K562 (cell line): ENCODE data around the gene PARP15. TPM values are rescaled to one million over a fixed set of nuclear protein-coding genes. Genes with fewer than 3 reads are reported as not detected.

Experiments
- ATAC-seq: fragments of 200-7000 bp; cut with Tn5 transposase; 3 replicates; pipeline ENCODE4 v1.9.1; 2020; ENCODE audit warnings: moderate library complexity
- BruUV-seq: library from RNA; stranded (reverse); fragments of 400-500 nt; replicated peaks from 2 replicates; lab custom pipeline; 2021; lab: Mats Ljungman, UMichigan
- CTCF ChIA-PET: fragments of 300-600 bp; formaldehyde crosslinking; extraction: SDS; loops from one replicate; lab custom pipeline; 2021; ENCODE audit warnings: low intra/inter-chr PET ratio; lab: Yijun Ruan, JAX
- POLR2A ChIA-PET: fragments of 300-600, 350-650 bp; sonication (Branson Sonifier 250); formaldehyde crosslinking; extraction: SDS; loops from one replicate; lab custom pipeline; 2021; ENCODE audit warnings: antibody characterized with exemption, inconsistent platforms; lab: Yijun Ruan, JAX
- DNase-seq, 4 experiments: peaks; one replicate each; pipeline versions ENCODE4 v3.0.0 to v3.0.0-alpha.2; 2011 to 2018; ENCODE audit warnings: low spot score in 3 of 4, mixed read lengths in 3 of 4; ENCODE audit errors: extremely low read depth in 1 of 4
- FAIRE-seq: peaks from 2 replicates; lab custom pipeline; 2011; peaks lifted over from hg19 to GRCh38; lab: Jason Lieb, UNC
- H2AFZ ChIP-seq: 2 replicates; pipeline ENCODE4 v1.6.0; 2011; ENCODE audit warnings: low read depth, low read length, control low read depth, inconsistent platforms
- H3K27ac ChIP-seq: fragments of 200-600 bp; 3 replicates; pipeline ENCODE4 v1.8.0; 2011; ENCODE audit warnings: low read depth, mild to moderate bottlenecking, control low read depth, inconsistent platforms, low read length, moderate library complexity, mixed read lengths; ENCODE audit errors: extremely low read depth
- H3K27me3 ChIP-seq, 2 experiments: fragments of 300-600 bp in 1 of 2; 2 replicates in 1 of 2; 3 replicates in 1 of 2; pipeline versions ENCODE4 v1.6.0 to v1.8.0; 2011; ENCODE audit warnings: inconsistent platforms in 2 of 2, low read length in 2 of 2, mild to moderate bottlenecking in 1 of 2, mixed read lengths in 1 of 2, moderate library complexity in 1 of 2; ENCODE audit not compliant: control insufficient read depth in 2 of 2, insufficient read depth in 2 of 2
- H3K36me3 ChIP-seq: fragments of 300-600 bp; 3 replicates; pipeline ENCODE4 v1.8.0; 2011; ENCODE audit warnings: mild to moderate bottlenecking, low read length, inconsistent platforms; ENCODE audit not compliant: control insufficient read depth, insufficient read depth
- H3K4me1 ChIP-seq, 2 experiments: fragments of 200-600 bp in 1 of 2; replicated peaks in 1 of 2; 2 replicates in 1 of 2; 3 replicates in 1 of 2; pipeline versions ENCODE4 v1.5.1 to v1.8.0; 2011; ENCODE audit warnings: inconsistent platforms in 2 of 2, low read length in 2 of 2, mild to moderate bottlenecking in 1 of 2, mixed read lengths in 1 of 2, moderate library complexity in 1 of 2; ENCODE audit not compliant: control insufficient read depth in 2 of 2, insufficient read depth in 2 of 2
- H3K4me2 ChIP-seq: 2 replicates; pipeline ENCODE4 v1.6.1; 2011; ENCODE audit warnings: low read length, control low read depth, inconsistent platforms, mixed read lengths; ENCODE audit not compliant: insufficient read depth
- H3K4me3 ChIP-seq: fragments of 200-600 bp; sonication (generic), shearing (Covaris generic); 2 replicates; pipeline ENCODE4 v1.5.1; 2016; ENCODE audit warnings: control low read depth, inconsistent platforms
- H3K79me2 ChIP-seq: fragments of 200-600 bp; 3 replicates; pipeline ENCODE4 v1.8.0; 2011; ENCODE audit warnings: low read length, inconsistent platforms; ENCODE audit not compliant: control insufficient read depth, insufficient read depth
- H3K9ac ChIP-seq, 2 experiments: 2 replicates each; pipeline versions ENCODE4 v1.6.0 to v1.6.1; 2011; ENCODE audit warnings: low read depth in 2 of 2, low read length in 2 of 2, control low read depth in 1 of 2, inconsistent platforms in 1 of 2, mild to moderate bottlenecking in 1 of 2, mixed read lengths in 1 of 2; ENCODE audit not compliant: insufficient read depth in 1 of 2
- H3K9me1 ChIP-seq: one replicate; pipeline ENCODE4 v1.6.0; 2011; ENCODE audit warnings: inconsistent platforms, mild to moderate bottlenecking, low read length, moderate library complexity; ENCODE audit not compliant: control insufficient read depth, insufficient read depth
- H3K9me3 ChIP-seq: replicated peaks from 2 replicates; pipeline ENCODE4 v1.5.1; 2011; ENCODE audit warnings: low read depth, low read length, inconsistent platforms; ENCODE audit not compliant: control insufficient read depth, insufficient read depth
- H4K20me1 ChIP-seq: replicated peaks from 2 replicates; pipeline ENCODE4 v1.6.1; 2011; ENCODE audit warnings: low read length, inconsistent platforms, mixed read lengths; ENCODE audit not compliant: control insufficient read depth, insufficient read depth
- CSDE1 ChIP-seq, 2 experiments: fragments of 450-650 bp; IDR thresholded peaks; 2 replicates each; pipeline ENCODE4 v1.6.1; 2016; ENCODE audit warnings: mild to moderate bottlenecking in 1 of 2
- ERF ChIP-seq: fragments of 450-650 bp; formaldehyde crosslinking; IDR thresholded peaks from 2 replicates; pipeline ENCODE4 v1.4.0; 2020; ENCODE audit warnings: mild to moderate bottlenecking, mixed read lengths
- FIP1L1 ChIP-seq: fragments of 200-400 bp; formaldehyde crosslinking; IDR thresholded peaks from 2 replicates; pipeline ENCODE4 v1.6.1; 2018; ENCODE audit warnings: mild to moderate bottlenecking, low read depth, low read length; ENCODE audit not compliant: poor library complexity, severe bottlenecking
- IRF2 ChIP-seq: sonication (generic); formaldehyde crosslinking; IDR thresholded peaks from 2 replicates; pipeline ENCODE4 v1.8.1; 2022; ENCODE audit warnings: mild to moderate bottlenecking, missing genetic modification reagents
- KDM4B ChIP-seq, 2 experiments: fragments of 450-650 bp in 1 of 2; sonication (generic) in 1 of 2; IDR thresholded peaks; 2 replicates each; pipeline ENCODE4 v1.6.1; 2016 to 2017; ENCODE audit warnings: borderline replicate concordance in 2 of 2, antibody characterized with exemption in 1 of 2, low read depth in 1 of 2, mild to moderate bottlenecking in 1 of 2
- NR2C2 ChIP-seq, 2 experiments: fragments of 200-800 bp in 1 of 2; sonication (Bioruptor generic) in 1 of 2; sonication (generic) in 1 of 2; formaldehyde crosslinking in 1 of 2; IDR thresholded peaks; 2 replicates each; pipeline versions ENCODE4 v1.6.1 to v1.8.0; 2016 to 2022; ENCODE audit warnings: mild to moderate bottlenecking in 1 of 2, missing compliant biosample characterization in 1 of 2, missing genetic modification characterization in 1 of 2, missing genetic modification reagents in 1 of 2
- PHTF2 ChIP-seq: fragments of 250-450 bp; sonication (Bioruptor Pico); IDR thresholded peaks from 2 replicates; pipeline ENCODE4 v1.5.0; 2021; ENCODE audit warnings: mild to moderate bottlenecking
- SMAD1 ChIP-seq: fragments of 150-350 bp; IDR thresholded peaks from 2 replicates; pipeline ENCODE4 v1.6.1; 2014; ENCODE audit warnings: low read length, low read depth; ENCODE audit not compliant: partially characterized antibody
- SMARCE1 ChIP-seq: fragments of 450-650 bp; IDR thresholded peaks from 2 replicates; pipeline ENCODE4 v1.7.1; 2016; ENCODE audit warnings: mild to moderate bottlenecking
- TFAM ChIP-seq: fragments of 250-450 bp; sonication (Bioruptor Pico); conservative IDR thresholded peaks from 2 replicates; pipeline ENCODE4 v1.5.0; 2021; ENCODE audit warnings: mild to moderate bottlenecking, moderate library complexity
- ZNF699 ChIP-seq: fragments of 250-450 bp; sonication (Bioruptor Pico); IDR thresholded peaks from 2 replicates; pipeline ENCODE4 v1.8.0; 2021; ENCODE audit warnings: mild to moderate bottlenecking, moderate library complexity; ENCODE audit not compliant: insufficient replicate concordance
- WGBS: fragments of 100-300 bp; shearing (Covaris generic); methylation state at CpG from one replicate; pipeline ENCODE4 v1.1.6; 2016; ENCODE audit warnings: low coverage, mixed read lengths; ENCODE audit not compliant: insufficient coverage; ENCODE audit errors: missing lambda C conversion rate; 5-methylcytosine and 5-hydroxymethylcytosine counted together
- in situ Hi-C: fragments of 300-500 bp; cut with MboI; formaldehyde crosslinking; loops from 4 replicates; pipeline ENCODE4 v1.15.0; 2018; ENCODE audit warnings: inconsistent platforms, mixed read lengths
- intact Hi-C: fragments of 100-400 bp; cut with micrococcal nuclease; formaldehyde crosslinking; loops from 2 replicates; pipeline ENCODE4 v1.14.2; 2022
- polyA plus RNA-seq, 8 experiments: library from polyadenylated mRNA; depleted of rRNA in 4 of 8; stranded (reverse) in 5 of 8; unstranded in 3 of 8; fragments of >200 nt; fragmentation: Nextera tagmentation in 2 of 8; fragmentation: Illumina TruSeq in 1 of 8; extraction: Ambion mirVana in 2 of 8; extraction: Trizol in 1 of 8; gene quantifications; 2 replicates each; pipeline versions ENCODE4 v1.2.1 to v1.2.3, GENCODE V29; 2011 to 2014; ENCODE audit warnings: inconsistent platforms in 1 of 8, missing spikeins in 1 of 8
- total RNA-seq, 7 experiments: library from RNA; depleted of rRNA in 6 of 7; stranded (reverse); fragments of >200 nt in 6 of 7; fragmentation: Illumina TruSeq in 2 of 7; extraction: Trizol in 2 of 7; gene quantifications; 2 replicates each; pipeline versions ENCODE4 v1.2.1 to v1.2.3, GENCODE V29; 2011 to 2021; ENCODE audit warnings: low replicate concordance in 1 of 7
- TF ChIP-seq, protein P1 (sequence below): sonication (generic); formaldehyde crosslinking; IDR thresholded peaks from 2 replicates; pipeline ENCODE4 v1.5.0; 2020; ENCODE audit warnings: missing genetic modification reagents
- TF ChIP-seq, protein P2 (sequence below), 3 experiments: fragments of 200-800 bp in 1 of 3; fragments of 250-450 bp in 1 of 3; fragments of 450-650 bp in 1 of 3; sonication (Bioruptor Pico) in 1 of 3; sonication (Bioruptor generic) in 1 of 3; formaldehyde crosslinking in 1 of 3; IDR thresholded peaks; 2 replicates each; pipeline versions ENCODE4 v1.6.1 to v1.8.0; 2016 to 2022; ENCODE audit warnings: mild to moderate bottlenecking in 2 of 3, missing genetic modification characterization in 2 of 3, missing compliant biosample characterization in 1 of 3, moderate library complexity in 1 of 3

The PARP15 gene
- total and polyA plus RNA-seq, 9 of the 15 experiments (the other 6 are each of a cell fraction or from before 2014, with no cell fraction given), result 0.05 to 0.40 (median 0.13) TPM

DNA sequence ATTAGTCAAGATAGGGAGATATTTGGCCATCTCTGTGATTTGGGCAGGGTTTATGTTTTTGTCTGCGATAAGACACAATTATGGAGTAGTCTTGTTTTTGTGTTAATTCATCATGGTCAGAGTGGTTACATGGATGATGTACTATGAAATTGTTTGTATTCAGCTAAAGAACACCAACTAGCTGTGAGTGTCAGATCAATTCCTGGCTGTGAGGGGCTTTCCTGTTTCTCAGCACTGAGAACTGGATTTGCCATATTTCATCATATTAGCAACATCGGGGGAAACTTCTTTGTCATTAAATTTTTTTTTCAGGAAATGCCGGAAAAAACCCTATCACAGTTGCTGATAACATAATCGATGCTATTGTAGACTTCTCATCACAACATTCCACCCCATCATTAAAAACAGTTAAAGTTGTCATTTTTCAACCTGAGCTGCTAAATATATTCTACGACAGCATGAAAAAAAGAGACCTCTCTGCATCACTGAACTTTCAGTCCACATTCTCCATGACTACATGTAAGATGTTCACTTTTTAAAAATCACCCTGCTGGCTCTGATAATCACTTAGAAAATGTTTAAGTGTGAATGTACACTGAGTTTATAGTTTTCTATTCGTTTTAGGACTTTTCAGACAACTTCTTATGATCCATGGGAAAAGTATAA lies 49.2 kb downstream of the PARP15 start:
- intact Hi-C loops (no loop called here), in situ Hi-C loops (no loop called here)
- Histone ChIP-seq H3K36me3 (no peaks in the 10 kb centered on the region), H3K79me2 (no peaks in the 10 kb centered on the region), H3K4me1 (no peaks in the 10 kb centered on the region), H2AFZ (no peak overlapping the region), H3K9me1 (no peaks in the 10 kb centered on the region), H3K4me2 (no peak overlapping the region), H3K4me3 (no peak overlapping the region), H3K9ac (no peak overlapping the region), H4K20me1 (no peaks in the 10 kb centered on the region), H3K9me3 (no peaks in the 10 kb centered on the region), H3K27ac (no peak overlapping the region), H3K27me3 (peaks cover 9 to 11% of the 10 kb centered on the region in 2 experiments; a peak in 4 of 5 replicates)
- BruUV-seq, result no TSS peak
- ChIA-PET CTCF (no interaction called here), POLR2A (interaction anchor here (0.7 to 0.9 kb wide), 2 partner anchors 10 to 13 kb away, joined by 3 to 4 read pairs; no protein-coding TSS in a partner anchor)
- FAIRE-seq (no peak), ATAC-seq (no peak), DNase-seq (no peak)
- no peak for TF ChIP-seq SMARCE1
- TF ChIP-seq PHTF2 (CRISPR knock-in tag), result no peak
- no peak for TF ChIP-seq TFAM (CRISPR knock-in tag)
- no peak for TF ChIP-seq NR2C2 (CRISPR knock-in tag; IDR thresholded peaks at IDR 0.05)
- no peak for TF ChIP-seq NR2C2 (tag; IDR thresholded peaks at IDR 0.05)
- no peak for TF ChIP-seq FIP1L1
- TF ChIP-seq SMAD1, result no peak
- no peak for TF ChIP-seq IRF2 (CRISPR knock-in tag)
- no peak for TF ChIP-seq ZNF699
- no peak for TF ChIP-seq ERF (CRISPR knock-in tag)
- TF ChIP-seq KDM4B (IDR thresholded peaks at IDR 0.05; ENCODE audit: borderline replicate concordance in 2 of 2, low read depth in 1 of 2), result no peak
- TF ChIP-seq, protein P1, sequence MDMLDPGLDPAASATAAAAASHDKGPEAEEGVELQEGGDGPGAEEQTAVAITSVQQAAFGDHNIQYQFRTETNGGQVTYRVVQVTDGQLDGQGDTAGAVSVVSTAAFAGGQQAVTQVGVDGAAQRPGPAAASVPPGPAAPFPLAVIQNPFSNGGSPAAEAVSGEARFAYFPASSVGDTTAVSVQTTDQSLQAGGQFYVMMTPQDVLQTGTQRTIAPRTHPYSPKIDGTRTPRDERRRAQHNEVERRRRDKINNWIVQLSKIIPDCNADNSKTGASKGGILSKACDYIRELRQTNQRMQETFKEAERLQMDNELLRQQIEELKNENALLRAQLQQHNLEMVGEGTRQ (CRISPR knock-in tag), result no peak
- TF ChIP-seq, protein P2, sequence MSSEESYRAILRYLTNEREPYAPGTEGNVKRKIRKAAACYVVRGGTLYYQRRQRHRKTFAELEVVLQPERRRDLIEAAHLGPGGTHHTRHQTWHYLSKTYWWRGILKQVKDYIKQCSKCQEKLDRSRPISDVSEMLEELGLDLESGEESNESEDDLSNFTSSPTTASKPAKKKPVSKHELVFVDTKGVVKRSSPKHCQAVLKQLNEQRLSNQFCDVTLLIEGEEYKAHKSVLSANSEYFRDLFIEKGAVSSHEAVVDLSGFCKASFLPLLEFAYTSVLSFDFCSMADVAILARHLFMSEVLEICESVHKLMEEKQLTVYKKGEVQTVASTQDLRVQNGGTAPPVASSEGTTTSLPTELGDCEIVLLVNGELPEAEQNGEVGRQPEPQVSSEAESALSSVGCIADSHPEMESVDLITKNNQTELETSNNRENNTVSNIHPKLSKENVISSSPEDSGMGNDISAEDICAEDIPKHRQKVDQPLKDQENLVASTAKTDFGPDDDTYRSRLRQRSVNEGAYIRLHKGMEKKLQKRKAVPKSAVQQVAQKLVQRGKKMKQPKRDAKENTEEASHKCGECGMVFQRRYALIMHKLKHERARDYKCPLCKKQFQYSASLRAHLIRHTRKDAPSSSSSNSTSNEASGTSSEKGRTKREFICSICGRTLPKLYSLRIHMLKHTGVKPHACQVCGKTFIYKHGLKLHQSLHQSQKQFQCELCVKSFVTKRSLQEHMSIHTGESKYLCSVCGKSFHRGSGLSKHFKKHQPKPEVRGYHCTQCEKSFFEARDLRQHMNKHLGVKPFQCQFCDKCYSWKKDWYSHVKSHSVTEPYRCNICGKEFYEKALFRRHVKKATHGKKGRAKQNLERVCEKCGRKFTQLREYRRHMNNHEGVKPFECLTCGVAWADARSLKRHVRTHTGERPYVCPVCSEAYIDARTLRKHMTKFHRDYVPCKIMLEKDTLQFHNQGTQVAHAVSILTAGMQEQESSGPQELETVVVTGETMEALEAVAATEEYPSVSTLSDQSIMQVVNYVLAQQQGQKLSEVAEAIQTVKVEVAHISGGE (CRISPR knock-in tag; IDR thresholded peaks at IDR 0.05), result no peak
- no peak for TF ChIP-seq CSDE1 (IDR thresholded peaks at IDR 0.05)
- WGBS, result 2% methylated on average over 6 of the region's 6 CpGs
